Psoas muscle (tissue), 8 donors: Measurements from ENCODE around the gene TTBK1. TPM values are rescaled to one million over a fixed set of nuclear protein-coding genes. Genes with fewer than 3 reads are reported as not detected.

ENCODE experiments used
- ATAC-seq, 4 donors: fragments of 200-7000 bp; cut with Tn5 transposase; one replicate each; pipeline ENCODE4 v1.9.1; 2020; ENCODE audit warnings: moderate library complexity in 3 of 4, mild to moderate bottlenecking in 2 of 4
- DNase-seq, 2 donors: peaks; one replicate each; pipeline ENCODE4 v3.0.0-alpha.2; 2020
- H3K27ac ChIP-seq: fragments of 200-600 bp; one replicate; pipeline ENCODE4 v1.8.0; 2022
- H3K27me3 ChIP-seq, 3 donors: fragments of 200-600 bp in 1 of 3; one replicate each; pipeline versions ENCODE4 v1.6.1 to v1.8.0; 2013 to 2022; ENCODE audit warnings: low read length in 2 of 3, mild to moderate bottlenecking in 2 of 3, moderate library complexity in 1 of 3; ENCODE audit not compliant: insufficient read depth in 3 of 3
- H3K36me3 ChIP-seq, 2 donors: fragments of 200-600 bp in 1 of 2; one replicate each; pipeline versions ENCODE4 v1.6.1 to v1.8.0; 2013 to 2022; ENCODE audit warnings: low read depth in 1 of 2, mild to moderate bottlenecking in 1 of 2, moderate library complexity in 1 of 2; ENCODE audit not compliant: insufficient read depth in 1 of 2
- H3K4me1 ChIP-seq: fragments of 200-600 bp; one replicate; pipeline ENCODE4 v1.8.0; 2022
- H3K4me3 ChIP-seq: fragments of 200-600 bp; one replicate; pipeline ENCODE4 v1.8.0; 2022; ENCODE audit warnings: mild to moderate bottlenecking
- H3K9me3 ChIP-seq: fragments of 200-600 bp; one replicate; pipeline ENCODE4 v1.8.0; 2022
- CTCF ChIP-seq: fragments of 200-600 bp; IDR thresholded peaks from one replicate; pipeline ENCODE4 v1.8.0; 2022; ENCODE audit warnings: antibody characterized with exemption
- WGBS, 3 donors: extraction: QIAGEN DNeasy Blood & Tissue Kit; methylation state at CpG; one replicate each; pipeline versions ENCODE4 v1.1.6 to v1.1.7; 2013; 5-methylcytosine and 5-hydroxymethylcytosine counted together
- intact Hi-C, 2 donors: fragments of 100-400 bp; cut with DNase I; formaldehyde crosslinking; loops; one replicate each; pipeline versions ENCODE4 v1.11.0 to v1.14.2; 2022
- polyA plus RNA-seq, 3 donors: library from polyadenylated mRNA; stranded (reverse); fragments of 200-250 nt; gene quantifications; one replicate each; pipeline ENCODE4 v1.2.3, GENCODE V29; 2013
- total RNA-seq, 4 donors: library from RNA; stranded (reverse); fragmentation: NEBNext Ultra II Directional in 2 of 4; extraction: Animal tissue kit (Norgen Biotek cat#: 25700) in 2 of 4; gene quantifications; one replicate each; pipeline versions ENCODE4 v1.2.1 to v1.2.4, GENCODE V29; 2021 to 2023
- donor health status: healthy with polysubstance abuse.
- donor health status: DM: no; HTN: no; CAD: no; lungs with moderate emphysema.
- donor health status: Bipolar disorder and iron deficiency.
- donor health status: healthy.
- donor health status: DM: yes; HTN: yes; CAD: no.
- donor health status: DM: no; HTN: no; CAD: no.
- donor health status: DM: no; HTN: no; CAD: no.
- donor health status: DM: yes; HTN: yes; CAD: no.

TTBK1 gene
- total and polyA plus RNA-seq, 7 donors, result 0.01 to 0.03 TPM; not detected in 5

GRCh38 chr6:43307451-43308100, 64.3 kb downstream of the TTBK1 start:
- ATAC-seq (peak in 1 of 4 donors; percentile 12), DNase-seq (no peak)
- Histone ChIP-seq H3K4me1 (peaks cover 10% of the 10 kb centered on the region), H3K9me3 (no peaks in the 10 kb centered on the region), H3K27ac (no peak overlapping the region), H3K4me3 (no peak overlapping the region), H3K27me3 (peaks cover 0 to 37% (median 0%) of the 10 kb centered on the region in 3 donors), H3K36me3 (no peaks in the 10 kb centered on the region)
- 80 to 83% (median 82%) methylated on average over 5 of the region's 5 CpGs for WGBS, 3 donors
- intact Hi-C loops, result no loop called here
- TF ChIP-seq CTCF, result no peak

- Histone ChIP-seq H3K36me3 (no peaks in the 10 kb centered on the region), H3K4me3 (peak within 1 kb of the TSS; percentile 62), H3K4me1 (peaks cover 10% of the 10 kb centered on the region), H3K27me3 (peaks cover 0 to 37% (median 0%) of the 10 kb centered on the region in 3 donors), H3K9me3 (no peaks in the 10 kb centered on the region), H3K27ac (no peak within 1 kb of the TSS)
- DNase-seq (peak in 1 of 2 donors; percentile 64), ATAC-seq (peak; percentile 38 to 66 (median 53))
- intact Hi-C loops, result no loop called here
- TF ChIP-seq CTCF, result no peak
- WGBS, 3 donors, result 7 to 8% (median 7%) methylated on average over 36 to 39 of the region's 39 CpGs
These were observed 65.1 kb downstream of the TTBK1 start, which contains the start of gene CRIP3 for GRCh38 chr6:43308101-43308989. TSS of gene CRIP3 (minus strand) at chr6:43308826. CDS start at chr6:43308792, 34 bp downstream.

GRCh38 chr6:43308990-43309477, 65.8 kb downstream of the TTBK1 start:
- 39 to 41% (median 40%) methylated on average over 9 of the region's 9 CpGs for WGBS, 3 donors
- DNase-seq, result no peak
- Histone ChIP-seq H3K4me1 (peaks cover 10% of the 10 kb centered on the region), H3K4me3 (peak overlapping the region; percentile 62), H3K9me3 (no peaks in the 10 kb centered on the region), H3K27ac (no peak overlapping the region), H3K36me3 (no peaks in the 10 kb centered on the region), H3K27me3 (peaks cover 0 to 32% (median 0%) of the 10 kb centered on the region in 3 donors)
- intact Hi-C loops, result no loop called here
- ATAC-seq, result no peak
- TF ChIP-seq CTCF, result no peak

- intact Hi-C loops, result no loop called here
- Histone ChIP-seq H3K9me3 (no peaks in the 10 kb centered on the region), H3K27ac (no peak overlapping the region), H3K27me3 (peaks cover 0 to 32% (median 0%) of the 10 kb centered on the region in 3 donors), H3K4me1 (peaks cover 10% of the 10 kb centered on the region), H3K4me3 (no peak overlapping the region), H3K36me3 (no peaks in the 10 kb centered on the region)
- WGBS, 3 donors, result 95 to 98% (median 96%) methylated on average over 2 of the region's 2 CpGs
- DNase-seq (no peak), ATAC-seq (no peak)
- TF ChIP-seq CTCF, result no peak
These were observed 66.9 kb downstream of the TTBK1 start for GRCh38 chr6:43310134-43310533.
